ENCODE measurements around the gene GNAT1. TPM values are rescaled to one million over a fixed set of nuclear protein-coding genes. Genes with fewer than 3 reads are reported as not detected.

Gene GNAT1
- polyA plus RNA-seq, 1 donor from 2014 or later: not detected

GRCh38 chr3:50221051-50221410 lies 29.6 kb downstream of the GNAT1 start:
- no peaks in the 10 kb centered on the region for H3F3A ChIP-seq (ENCODE audit: insufficient read depth, low read length, poor library complexity, severe bottlenecking)
- H3K27me3 ChIP-seq (ENCODE audit: insufficient read depth, low read depth, low read length): no peaks in the 10 kb centered on the region
- H3K4me2 ChIP-seq (ENCODE audit: low read length): no peak overlapping the region
- H3K36me3 ChIP-seq (ENCODE audit: insufficient read depth, low read length): no peaks in the 10 kb centered on the region
- TF ChIP-seq RAD21 (conservative IDR thresholded peaks at IDR 0.05): no peak
- TF ChIP-seq SMC3 (conservative IDR thresholded peaks at IDR 0.05; ENCODE audit: poor library complexity): no peak
- no peak for TF ChIP-seq POLR2AphosphoS5 (IDR thresholded peaks at IDR 0.05)
- TF ChIP-seq EZH2 (IDR thresholded peaks at IDR 0.05; ENCODE audit: borderline replicate concordance, insufficient read depth, low read length, poor library complexity, severe bottlenecking): no peak
- no peak for TF ChIP-seq MXI1 (conservative IDR thresholded peaks at IDR 0.05; ENCODE audit: poor library complexity, severe bottlenecking)
- no peak overlapping the region for H3K9ac ChIP-seq (ENCODE audit: low read length)
- H3K9me3 ChIP-seq (ENCODE audit: low read length): no peaks in the 10 kb centered on the region
- no peaks in the 10 kb centered on the region for H3K79me2 ChIP-seq (replicated peaks; ENCODE audit: insufficient read depth, low read length)
- no peaks in the 10 kb centered on the region for H3K9me2 ChIP-seq (ENCODE audit: insufficient read depth, low read length)
- H2AFZ ChIP-seq (ENCODE audit: low read depth, low read length): no peak overlapping the region
- no peak overlapping the region for H3K27ac ChIP-seq (ENCODE audit: low read length)
- H3K4me3 ChIP-seq (ENCODE audit: low read length): no peak overlapping the region
- H4K20me1 ChIP-seq (ENCODE audit: insufficient read depth): no peaks in the 10 kb centered on the region

GRCh38 chr3:50221411-50222168 lies 30.2 kb downstream of the GNAT1 start:
- Histone ChIP-seq H3K9me3 (ENCODE audit: low read length) (no peaks in the 10 kb centered on the region), H3K79me2 (replicated peaks; ENCODE audit: insufficient read depth, low read length) (no peaks in the 10 kb centered on the region), H4K20me1 (ENCODE audit: insufficient read depth) (no peaks in the 10 kb centered on the region), H3K4me2 (ENCODE audit: low read length) (no peak overlapping the region), H3F3A (ENCODE audit: insufficient read depth, low read length, poor library complexity, severe bottlenecking) (no peaks in the 10 kb centered on the region), H2AFZ (ENCODE audit: low read depth, low read length) (no peak overlapping the region), H3K27me3 (ENCODE audit: insufficient read depth, low read depth, low read length) (no peaks in the 10 kb centered on the region), H3K4me3 (ENCODE audit: low read length) (no peak overlapping the region), H3K27ac (ENCODE audit: low read length) (no peak overlapping the region), H3K9me2 (ENCODE audit: insufficient read depth, low read length) (no peaks in the 10 kb centered on the region), H3K9ac (ENCODE audit: low read length) (no peak overlapping the region), H3K36me3 (ENCODE audit: insufficient read depth, low read length) (no peaks in the 10 kb centered on the region)
- TF ChIP-seq POLR2AphosphoS5 (IDR thresholded peaks at IDR 0.05): no peak
- no peak for TF ChIP-seq MXI1 (conservative IDR thresholded peaks at IDR 0.05; ENCODE audit: poor library complexity, severe bottlenecking)
- no peak for TF ChIP-seq EP300 (conservative IDR thresholded peaks at IDR 0.05; ENCODE audit: poor library complexity, severe bottlenecking)
- TF ChIP-seq SMC3 (conservative IDR thresholded peaks at IDR 0.05; ENCODE audit: poor library complexity): no peak
- TF ChIP-seq RAD21 (conservative IDR thresholded peaks at IDR 0.05): no peak
- no peak for TF ChIP-seq EZH2 (IDR thresholded peaks at IDR 0.05; ENCODE audit: borderline replicate concordance, insufficient read depth, low read length, poor library complexity, severe bottlenecking)
- TF ChIP-seq REST (IDR thresholded peaks at IDR 0.05; ENCODE audit: borderline replicate concordance): no peak

GRCh38 chr3:50222169-50222528 lies 30.7 kb downstream of the GNAT1 start:
- Histone ChIP-seq H3K27me3 (ENCODE audit: insufficient read depth, low read depth, low read length) (no peaks in the 10 kb centered on the region), H3K79me2 (replicated peaks; ENCODE audit: insufficient read depth, low read length) (no peaks in the 10 kb centered on the region), H3F3A (ENCODE audit: insufficient read depth, low read length, poor library complexity, severe bottlenecking) (no peaks in the 10 kb centered on the region), H3K4me3 (ENCODE audit: low read length) (no peak overlapping the region), H3K36me3 (ENCODE audit: insufficient read depth, low read length) (no peaks in the 10 kb centered on the region), H3K9me2 (ENCODE audit: insufficient read depth, low read length) (no peaks in the 10 kb centered on the region), H3K9ac (ENCODE audit: low read length) (no peak overlapping the region), H3K27ac (ENCODE audit: low read length) (no peak overlapping the region), H2AFZ (ENCODE audit: low read depth, low read length) (no peak overlapping the region), H4K20me1 (ENCODE audit: insufficient read depth) (no peaks in the 10 kb centered on the region), H3K9me3 (ENCODE audit: low read length) (no peaks in the 10 kb centered on the region), H3K4me2 (ENCODE audit: low read length) (no peak overlapping the region)
- TF ChIP-seq TAF1 (IDR thresholded peaks at IDR 0.05; ENCODE audit: low read depth) (no peak), POLR2AphosphoS5 (IDR thresholded peaks at IDR 0.05) (no peak), EP300 (conservative IDR thresholded peaks at IDR 0.05; ENCODE audit: poor library complexity, severe bottlenecking) (no peak), RAD21 (conservative IDR thresholded peaks at IDR 0.05) (no peak), SMC3 (conservative IDR thresholded peaks at IDR 0.05; ENCODE audit: poor library complexity) (no peak), MXI1 (conservative IDR thresholded peaks at IDR 0.05; ENCODE audit: poor library complexity, severe bottlenecking) (no peak), REST (IDR thresholded peaks at IDR 0.05; ENCODE audit: borderline replicate concordance) (no peak), CTCF (IDR thresholded peaks at IDR 0.05; ENCODE audit: poor library complexity, severe bottlenecking) (no peak), EZH2 (IDR thresholded peaks at IDR 0.05; ENCODE audit: borderline replicate concordance, insufficient read depth, low read length, poor library complexity, severe bottlenecking) (no peak)
